HG03097 (cell line): ENCODE data around the gene E2F6.

ENCODE experiments used
- ATAC-seq: cut with Tn5 transposase; IDR thresholded peaks from one replicate; pipeline ENCODE4 v1.9.1; 2021; ENCODE audit not compliant: unreplicated experiment, low FRiP score

E2F6 gene, protein sequence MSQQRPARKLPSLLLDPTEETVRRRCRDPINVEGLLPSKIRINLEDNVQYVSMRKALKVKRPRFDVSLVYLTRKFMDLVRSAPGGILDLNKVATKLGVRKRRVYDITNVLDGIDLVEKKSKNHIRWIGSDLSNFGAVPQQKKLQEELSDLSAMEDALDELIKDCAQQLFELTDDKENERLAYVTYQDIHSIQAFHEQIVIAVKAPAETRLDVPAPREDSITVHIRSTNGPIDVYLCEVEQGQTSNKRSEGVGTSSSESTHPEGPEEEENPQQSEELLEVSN

DNA sequence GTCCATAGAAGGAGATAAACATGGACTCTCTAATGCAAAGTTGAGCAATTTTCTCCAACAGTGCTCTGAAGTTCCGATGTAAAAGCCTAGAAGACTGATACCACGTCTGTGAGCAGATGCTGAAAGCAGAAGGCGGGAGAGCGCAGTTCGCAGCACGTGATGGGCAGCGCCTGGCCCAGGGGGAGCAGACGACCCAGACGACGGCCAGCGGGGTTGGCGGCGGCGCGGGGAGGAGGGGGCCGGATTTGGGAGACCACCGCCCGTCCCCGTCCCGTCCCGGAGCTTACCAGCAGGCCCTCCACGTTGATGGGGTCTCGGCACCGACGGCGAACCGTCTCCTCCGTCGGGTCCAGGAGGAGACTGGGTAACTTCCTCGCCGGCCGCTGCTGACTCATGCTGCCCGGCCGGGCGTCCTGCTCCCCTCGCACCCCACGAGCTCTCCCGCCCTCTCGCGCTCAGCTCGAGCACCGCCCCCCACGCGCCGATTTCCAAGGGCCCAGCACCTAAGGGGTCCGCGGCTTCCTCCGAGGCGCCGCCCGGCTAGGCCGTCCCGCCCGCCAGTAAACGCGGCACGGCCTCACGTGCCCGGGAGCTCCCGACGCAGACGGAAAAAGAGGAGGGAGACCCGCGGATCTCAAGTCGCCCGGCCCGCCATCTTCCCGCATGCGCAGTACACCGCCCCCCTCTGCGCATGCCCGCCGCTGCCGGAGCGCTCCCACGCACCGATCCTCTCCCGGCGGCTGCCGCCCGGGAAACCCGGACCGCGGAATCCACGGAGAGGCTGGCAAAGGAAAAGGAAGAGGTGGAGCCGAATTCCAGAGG, at the start of gene E2F6:
E2F6 (minus strand) TSS at position 677 of the 822 bp plus-strand sequence; CDS start at position 395, 282 bp downstream.
- no peak for ATAC-seq

DNA sequence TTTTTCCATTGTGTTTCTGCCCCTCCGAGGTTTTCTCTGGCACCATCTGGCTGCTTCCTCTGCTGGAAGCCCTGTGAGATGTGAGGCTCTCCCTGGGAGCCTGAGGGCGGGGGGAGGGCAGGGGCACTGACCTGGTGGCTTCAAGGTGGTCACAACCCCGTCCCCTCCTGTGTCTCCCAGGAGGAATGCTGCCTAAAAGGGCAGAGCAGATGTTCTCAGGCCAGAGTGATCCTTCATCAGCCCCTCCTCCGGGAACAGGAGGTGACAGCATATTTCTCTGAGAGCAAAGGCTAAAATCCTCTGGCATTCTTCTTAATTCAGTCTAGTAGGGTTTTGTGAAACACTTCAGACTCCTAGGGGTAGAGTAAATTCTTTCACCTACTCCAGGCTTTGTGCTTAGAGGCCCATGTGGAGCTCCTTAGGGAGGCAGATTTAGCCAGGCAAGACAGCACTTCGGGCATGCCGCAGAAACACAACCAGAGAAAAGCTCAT, 49.6 kb upstream of the E2F6 start:
- ATAC-seq, result no peak

DNA sequence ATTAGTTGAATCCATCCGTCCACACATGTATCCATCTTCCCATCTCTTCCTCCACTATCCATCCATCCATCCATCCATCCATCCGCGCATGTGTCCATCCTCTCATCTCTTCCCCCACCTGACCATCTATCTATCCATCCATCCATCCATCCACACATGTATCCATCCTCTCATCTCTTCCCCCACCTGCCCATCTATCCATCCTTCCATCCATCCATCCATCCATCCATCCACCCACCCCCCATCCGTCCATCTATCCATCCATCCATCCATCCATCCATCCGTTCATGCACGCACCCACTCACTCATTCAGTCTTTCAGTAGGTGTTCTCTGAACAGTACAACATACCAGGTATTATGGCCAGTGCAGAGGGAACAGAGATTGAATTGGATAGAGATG, 48.9 kb upstream of the E2F6 start:
- no peak for ATAC-seq

DNA sequence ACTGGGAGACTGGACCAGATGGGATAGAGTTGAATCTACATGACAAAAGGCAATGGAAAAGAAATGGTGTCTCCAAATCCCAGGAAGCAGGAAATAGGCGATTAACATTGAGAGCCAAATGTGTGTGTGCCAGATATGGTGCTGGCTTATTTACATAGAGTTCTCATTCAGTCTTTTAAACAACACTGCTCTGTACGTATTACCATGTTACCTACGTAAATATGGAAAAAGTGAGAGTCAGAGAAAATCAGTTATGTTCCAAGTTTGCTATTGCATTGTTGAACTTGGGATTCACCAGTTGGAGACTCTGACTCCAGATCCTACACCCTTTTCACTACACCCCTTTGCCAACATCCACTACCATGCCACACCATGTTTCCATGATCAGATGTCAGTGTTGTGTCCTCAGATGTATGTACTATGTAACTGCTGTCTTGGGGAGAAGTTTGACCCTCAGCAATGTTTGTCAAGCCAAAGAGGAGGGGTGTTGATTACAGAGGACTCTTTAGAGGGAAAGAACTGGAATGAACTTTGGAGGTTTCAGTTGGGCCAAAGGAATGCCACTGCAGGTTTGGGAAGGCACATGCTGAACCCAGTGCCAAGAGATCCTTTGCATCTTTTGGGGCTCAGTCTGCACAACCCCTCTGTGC, 48.2 kb upstream of the E2F6 start:
- no peak for ATAC-seq

DNA sequence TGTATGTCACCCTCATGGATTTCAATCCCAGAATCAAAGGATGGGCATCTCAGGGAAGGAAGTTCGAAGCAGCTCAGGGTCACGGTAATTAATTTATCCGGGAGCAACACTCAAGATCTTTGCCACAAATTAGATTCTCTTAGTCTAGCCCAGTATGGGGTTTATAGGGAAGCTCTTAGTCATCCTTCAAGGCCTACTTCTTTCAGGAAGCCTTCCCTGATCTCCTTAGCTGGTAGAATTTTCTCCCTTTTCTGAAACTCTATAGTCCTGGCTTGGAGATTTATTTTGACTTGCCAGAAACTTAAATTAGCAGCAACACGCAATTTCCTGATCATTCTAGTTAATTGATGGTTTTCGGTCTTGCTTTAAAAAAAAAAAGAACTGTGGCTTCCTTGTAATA, 47.4 kb upstream of the E2F6 start:
- ATAC-seq, result no peak

DNA sequence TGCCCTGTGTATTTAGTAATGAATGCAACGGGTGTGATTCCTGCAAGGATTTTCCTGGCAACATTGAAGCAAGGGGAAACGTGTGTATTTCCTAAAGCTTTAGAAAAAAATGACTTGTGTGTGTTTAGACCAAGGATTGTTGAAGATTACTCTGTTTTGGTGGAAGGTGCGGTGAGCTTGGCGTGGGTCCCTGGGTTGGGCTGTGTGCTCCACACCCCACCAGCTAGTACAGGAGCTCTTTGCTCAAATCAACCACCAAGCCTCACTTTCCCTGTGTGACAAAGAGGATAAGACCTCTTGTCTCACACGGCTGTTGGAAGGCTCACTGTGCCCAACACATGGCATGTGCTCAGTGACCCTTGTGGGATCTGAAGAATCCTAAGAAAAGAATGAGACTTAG, 46.5 kb upstream of the E2F6 start:
- no peak for ATAC-seq

DNA sequence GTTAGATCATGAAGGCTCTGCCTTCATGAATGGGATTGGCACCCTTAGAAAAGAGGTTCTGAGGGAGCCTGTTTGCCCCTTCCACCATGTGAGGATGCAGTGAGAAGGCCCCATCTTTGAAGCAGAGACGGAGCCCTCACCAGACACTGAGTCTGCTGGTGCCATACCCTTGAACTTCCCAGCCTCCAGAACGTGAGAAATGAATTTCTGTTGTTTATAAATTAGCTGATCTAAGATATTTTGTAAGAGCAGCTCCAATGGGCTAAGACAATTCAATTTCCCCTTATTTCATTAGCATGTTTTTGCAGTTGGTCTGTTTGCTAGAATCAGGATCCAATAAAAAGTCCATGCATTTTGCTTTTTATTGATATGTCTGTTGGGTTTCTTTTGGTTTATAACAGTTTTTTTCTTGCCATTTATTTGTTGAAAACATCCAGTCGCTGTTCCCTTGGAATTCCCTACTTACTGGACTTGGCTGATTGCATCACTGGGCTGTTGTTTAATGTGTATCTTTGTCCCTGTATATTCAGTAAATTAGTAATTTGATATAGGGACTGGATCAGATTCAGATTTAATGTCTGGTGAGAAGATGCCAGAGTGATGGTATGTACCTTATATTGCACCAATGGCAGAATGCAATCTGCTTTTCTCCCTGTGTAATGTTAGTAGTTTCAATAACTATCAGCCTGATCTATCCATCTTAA, 43.8 kb upstream of the E2F6 start:
- ATAC-seq, result no peak

DNA sequence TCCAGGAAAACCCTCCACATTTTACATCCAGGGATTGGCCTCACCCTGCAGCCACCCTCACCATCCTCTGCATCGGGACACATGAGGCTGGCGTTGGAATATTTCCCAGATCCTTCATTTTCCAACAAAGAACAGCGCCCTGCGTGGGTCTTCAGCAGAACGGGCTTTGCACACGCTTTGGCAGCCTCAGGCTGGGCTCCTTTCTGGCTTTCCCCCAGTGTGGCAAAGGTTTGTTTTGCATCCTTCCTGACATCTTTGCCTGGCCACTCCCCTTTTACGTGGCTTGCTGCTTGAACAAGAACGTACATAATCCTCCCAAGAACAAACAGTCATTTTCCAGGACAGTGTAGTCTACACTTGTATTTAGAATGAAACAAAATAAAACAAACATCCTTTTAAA, 42.3 kb upstream of the E2F6 start:
- ATAC-seq, result no peak

DNA sequence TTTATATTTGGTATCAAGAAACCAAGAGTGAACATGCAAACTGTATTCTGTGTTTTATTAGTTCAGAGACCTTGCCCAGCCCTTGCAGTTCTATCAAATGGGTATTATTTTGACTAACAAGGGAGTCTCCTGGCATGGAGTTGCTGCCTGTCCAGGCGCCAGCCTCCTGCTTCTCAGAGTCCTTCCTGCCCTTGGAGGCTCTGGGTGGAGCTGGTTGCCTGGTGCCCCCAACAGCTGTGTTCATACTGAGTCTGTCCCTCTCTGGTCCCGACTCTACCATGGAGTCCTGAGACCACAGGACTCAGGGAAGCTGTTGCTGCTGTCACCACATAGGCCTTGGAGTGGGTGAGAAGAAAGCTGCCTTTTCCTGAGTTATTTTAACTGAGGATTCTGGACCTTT, 41.6 kb upstream of the E2F6 start:
- no peak for ATAC-seq

DNA sequence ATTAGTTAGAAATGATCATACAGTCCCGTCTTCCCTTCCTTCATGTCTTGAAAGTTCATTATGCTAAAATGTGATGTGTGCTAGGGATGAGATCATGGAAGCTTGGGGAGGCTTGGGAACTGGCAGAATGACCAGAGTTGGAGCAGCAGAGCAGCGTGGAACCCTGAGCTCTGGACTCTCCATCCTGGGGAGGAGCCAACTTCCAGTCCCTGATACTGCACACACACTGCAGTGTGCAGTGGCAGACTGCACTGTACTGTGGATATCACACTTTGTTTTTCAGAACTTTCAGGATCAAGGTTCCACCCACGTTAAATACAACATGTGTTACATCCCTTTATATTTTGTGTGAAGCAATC, 40.6 kb upstream of the E2F6 start:
- ATAC-seq, result no peak

DNA sequence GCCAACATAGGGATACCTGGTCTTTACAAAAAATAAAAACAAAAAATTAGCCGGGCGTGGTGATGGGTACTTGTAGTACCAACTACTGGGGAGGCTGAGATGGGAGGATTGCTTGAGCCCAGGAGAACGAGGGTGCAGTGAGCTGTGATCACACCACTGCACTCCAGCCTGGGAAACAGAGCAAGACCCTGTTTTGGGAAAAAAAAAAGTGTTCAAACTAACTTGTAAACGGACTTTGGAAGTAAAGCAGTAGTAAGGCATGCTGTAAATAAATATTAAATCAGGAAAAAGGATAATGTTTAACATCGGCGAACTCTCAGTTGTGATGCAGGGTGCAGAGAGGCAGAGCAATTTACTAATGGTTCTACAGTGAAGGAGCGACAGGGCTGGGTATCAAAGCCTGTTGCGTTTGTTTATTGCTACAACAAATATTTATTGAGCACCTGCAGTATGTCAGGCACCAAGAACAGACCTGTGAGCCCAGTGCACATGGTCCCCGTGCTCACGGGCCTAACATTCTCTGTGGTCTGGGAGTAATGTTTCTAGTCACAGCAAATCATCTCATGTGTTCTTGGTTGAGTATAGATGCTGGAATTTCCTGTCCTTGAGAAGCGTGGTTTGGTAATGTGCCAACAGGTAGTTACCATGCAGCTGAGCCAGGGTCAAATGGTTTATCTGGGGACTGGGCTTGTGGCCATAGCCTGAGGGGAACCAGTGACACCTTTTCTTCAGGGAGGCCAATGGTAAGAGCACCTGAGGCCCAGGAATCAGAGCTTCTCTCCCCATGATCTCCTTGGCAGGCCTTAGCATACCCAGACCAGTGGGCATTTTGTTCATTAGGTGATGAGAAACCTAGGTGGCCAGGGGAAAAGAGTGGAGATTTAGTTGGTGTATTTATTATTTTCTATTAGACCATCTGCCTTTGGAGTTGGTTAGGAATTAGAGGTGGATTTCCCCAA, 40.0 kb upstream of the E2F6 start:
- ATAC-seq, result no peak

DNA sequence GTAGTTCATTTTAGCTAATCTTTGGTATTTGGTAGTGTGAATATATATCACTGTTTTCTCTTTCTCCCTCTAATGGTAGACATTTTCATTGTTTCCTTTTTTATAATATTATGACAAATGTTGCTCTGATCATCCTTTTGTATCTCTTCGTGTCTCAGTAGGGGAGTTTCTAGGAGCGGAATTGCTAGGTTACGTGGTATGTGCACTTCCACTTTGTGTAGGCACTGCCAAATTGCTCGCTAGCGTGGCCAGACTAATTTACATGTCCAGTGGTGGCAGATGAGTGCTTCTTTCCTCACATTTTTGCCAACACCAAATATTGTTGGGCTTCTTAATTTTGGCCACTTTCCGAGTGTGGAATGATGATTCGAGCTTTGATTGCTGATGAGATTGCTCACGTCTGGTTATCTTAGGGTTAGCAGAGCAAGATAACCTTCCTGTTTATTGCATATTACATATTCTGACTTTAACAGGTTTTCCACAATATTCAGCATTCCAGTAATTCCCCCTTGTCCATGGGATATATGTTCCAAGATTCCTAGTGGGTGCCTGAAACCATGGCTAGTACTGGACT, 37.5 kb upstream of the E2F6 start:
- no peak for ATAC-seq

DNA sequence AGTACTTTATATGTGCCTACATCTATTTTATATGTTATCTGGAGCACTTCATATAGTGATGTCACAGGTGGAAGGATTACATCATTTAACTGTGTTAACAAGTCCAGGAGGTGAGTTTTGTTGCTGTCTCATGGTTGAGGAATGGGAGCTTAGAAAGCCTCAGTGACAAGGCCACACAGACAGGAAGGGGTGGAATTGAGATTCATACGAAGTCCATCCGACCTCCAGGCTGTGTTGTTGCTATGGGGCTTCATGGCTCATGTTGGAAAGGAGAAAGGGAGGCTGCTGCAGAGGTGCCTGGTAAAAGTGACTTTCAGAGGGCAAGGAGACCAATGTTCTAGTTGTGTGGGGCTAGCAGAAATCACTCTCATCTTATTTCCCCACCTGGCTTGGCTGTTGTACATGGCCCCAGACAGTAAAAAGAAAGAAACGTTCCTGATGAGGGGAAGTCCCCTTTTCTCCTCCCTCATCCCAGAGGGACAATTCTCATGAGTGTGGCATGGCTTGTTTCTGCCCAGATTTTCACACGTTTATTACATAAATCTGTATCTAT, 36.9 kb upstream of the E2F6 start:
- ATAC-seq, result no peak

DNA sequence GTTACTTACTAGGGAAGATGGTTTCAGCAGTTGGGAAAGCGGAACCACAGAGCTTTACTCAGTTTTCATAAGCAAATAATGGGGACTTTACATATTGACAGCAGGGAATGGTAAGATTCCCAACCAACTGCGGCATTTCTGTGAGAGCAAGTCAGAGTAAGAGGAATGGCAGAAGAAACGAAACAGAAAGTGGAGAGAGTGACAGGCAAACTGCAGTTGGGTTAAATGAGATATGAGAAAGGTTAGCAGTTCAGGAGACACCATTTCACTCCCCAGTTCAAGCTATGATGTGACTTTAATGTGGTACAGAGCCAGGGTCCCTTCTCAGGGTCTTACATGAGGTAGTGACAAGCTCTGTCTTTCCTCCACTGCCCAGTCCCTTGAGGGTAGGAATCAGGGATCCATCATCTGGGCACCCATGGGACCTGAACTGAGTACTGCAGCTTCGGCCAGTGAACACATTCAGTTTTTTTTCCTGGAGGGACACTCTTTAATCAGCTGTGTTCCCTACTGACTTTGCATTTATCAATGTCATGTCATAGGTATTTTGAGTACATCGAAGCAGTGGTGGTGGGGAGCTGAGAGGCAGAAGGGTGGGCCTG, 34.8 kb upstream of the E2F6 start:
- ATAC-seq, result no peak

DNA sequence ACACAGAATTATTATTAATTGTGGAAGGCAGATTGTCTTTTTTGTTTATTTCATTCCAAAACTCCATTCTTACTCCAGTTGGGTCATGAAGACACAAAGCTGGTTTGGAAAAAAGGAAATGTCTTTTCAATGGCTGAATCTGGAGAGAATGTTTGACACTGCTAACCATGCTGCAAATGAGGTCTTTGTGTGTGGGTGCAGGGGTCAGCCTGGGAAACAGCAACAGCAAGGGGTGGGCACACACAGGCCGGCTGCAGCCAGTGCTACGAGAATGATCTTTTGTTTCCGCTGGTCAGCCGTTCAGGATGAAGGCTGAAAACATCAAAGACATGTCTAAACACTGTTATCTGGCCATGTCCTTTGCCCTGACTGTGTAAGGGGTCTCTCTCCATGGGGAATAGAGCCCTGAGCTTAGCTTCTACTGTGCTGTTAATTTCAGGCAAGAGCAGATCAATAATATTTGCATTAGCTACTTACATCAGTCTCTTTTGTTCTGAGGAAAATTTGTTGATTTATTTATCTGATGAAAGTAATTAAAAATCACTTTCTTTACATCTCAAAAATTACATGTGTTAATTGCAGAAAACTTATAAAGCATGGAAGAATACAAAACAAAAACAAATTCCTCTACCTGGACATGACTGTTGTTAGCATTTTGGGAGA, 33.3 kb upstream of the E2F6 start:
- ATAC-seq, result no peak

DNA sequence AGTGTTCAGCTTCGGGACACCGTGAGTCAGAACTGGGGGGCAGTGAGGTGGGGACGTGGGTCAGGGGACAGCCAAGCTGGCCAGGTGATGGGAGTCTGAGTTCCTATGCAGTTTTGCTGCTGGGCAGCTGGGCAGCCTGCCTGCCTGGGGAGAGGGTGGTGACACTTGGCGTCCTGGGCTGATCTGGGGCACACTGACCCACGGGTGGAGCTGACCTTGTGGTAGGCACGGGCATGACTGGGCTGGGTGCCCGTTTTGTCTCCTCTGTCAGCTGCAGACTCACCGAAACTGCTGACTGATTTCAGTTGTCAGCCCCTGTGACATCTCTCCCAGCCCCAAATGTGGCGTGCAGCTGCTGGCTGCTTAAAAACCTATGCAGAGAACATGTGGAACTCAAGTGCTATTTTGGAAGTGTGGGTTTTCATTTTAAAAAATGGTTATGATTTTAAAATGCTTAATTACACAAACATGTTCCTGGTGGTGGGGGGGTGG, 32.6 kb upstream of the E2F6 start:
- ATAC-seq, result no peak

DNA sequence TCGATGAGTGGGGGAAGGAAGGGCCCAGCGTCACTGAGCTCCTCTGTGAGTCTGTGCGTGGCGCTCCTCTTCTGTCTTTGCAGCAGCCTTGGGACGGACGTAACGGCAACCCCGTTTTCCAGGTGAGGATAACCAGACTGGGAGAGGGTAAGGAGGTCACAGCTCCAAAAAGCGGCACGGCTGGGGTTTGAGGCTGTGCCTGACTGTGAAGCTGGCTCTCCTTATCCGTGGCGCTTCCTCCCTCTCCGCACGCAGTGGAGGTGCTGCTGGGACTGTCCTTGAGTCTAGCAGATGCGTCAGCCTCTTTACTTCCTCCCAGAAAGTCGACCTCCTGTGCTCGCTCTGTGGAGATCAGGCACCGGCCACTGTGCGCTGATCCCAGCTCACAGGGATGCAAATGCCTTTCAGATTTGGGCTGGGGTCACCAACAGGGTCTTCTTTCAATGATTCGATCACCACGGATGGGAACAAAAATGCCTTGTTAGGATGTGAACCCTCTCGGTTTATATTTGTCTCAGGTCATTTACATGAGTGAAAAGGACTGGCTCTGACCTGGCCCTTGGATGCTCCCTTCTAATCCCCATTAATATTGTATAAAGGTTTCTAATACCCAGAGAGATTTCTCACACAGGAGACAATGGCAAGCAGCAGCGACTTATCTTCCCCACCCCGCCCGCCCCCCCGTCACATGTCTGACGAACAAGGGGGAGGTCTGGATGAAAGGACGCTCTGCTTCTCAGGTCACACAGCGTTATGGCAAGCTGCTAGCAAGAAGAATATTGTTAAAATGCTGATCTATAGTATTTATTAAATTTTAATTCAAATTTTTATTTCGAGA, 30.1 kb upstream of the E2F6 start:
- ATAC-seq, result no peak
